Measurements from ENCODE around the gene MRPL52.
"Not testable (repeated sequence)": the region's sequence is repeated elsewhere in the genome, so short reads cannot be mapped to it uniquely, and the experiment has no call there.

The MRPL52 gene

GRCh38 chr14:22846811-22847307, 17.2 kb downstream of the MRPL52 start:
- no peak overlapping the region for H3K27ac ChIP-seq
- no peak for TF ChIP-seq ZFX (IDR thresholded peaks at IDR 0.05)
- TF ChIP-seq, protein P1, sequence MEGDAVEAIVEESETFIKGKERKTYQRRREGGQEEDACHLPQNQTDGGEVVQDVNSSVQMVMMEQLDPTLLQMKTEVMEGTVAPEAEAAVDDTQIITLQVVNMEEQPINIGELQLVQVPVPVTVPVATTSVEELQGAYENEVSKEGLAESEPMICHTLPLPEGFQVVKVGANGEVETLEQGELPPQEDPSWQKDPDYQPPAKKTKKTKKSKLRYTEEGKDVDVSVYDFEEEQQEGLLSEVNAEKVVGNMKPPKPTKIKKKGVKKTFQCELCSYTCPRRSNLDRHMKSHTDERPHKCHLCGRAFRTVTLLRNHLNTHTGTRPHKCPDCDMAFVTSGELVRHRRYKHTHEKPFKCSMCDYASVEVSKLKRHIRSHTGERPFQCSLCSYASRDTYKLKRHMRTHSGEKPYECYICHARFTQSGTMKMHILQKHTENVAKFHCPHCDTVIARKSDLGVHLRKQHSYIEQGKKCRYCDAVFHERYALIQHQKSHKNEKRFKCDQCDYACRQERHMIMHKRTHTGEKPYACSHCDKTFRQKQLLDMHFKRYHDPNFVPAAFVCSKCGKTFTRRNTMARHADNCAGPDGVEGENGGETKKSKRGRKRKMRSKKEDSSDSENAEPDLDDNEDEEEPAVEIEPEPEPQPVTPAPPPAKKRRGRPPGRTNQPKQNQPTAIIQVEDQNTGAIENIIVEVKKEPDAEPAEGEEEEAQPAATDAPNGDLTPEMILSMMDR (conservative IDR thresholded peaks at IDR 0.05), result no peak

DNA sequence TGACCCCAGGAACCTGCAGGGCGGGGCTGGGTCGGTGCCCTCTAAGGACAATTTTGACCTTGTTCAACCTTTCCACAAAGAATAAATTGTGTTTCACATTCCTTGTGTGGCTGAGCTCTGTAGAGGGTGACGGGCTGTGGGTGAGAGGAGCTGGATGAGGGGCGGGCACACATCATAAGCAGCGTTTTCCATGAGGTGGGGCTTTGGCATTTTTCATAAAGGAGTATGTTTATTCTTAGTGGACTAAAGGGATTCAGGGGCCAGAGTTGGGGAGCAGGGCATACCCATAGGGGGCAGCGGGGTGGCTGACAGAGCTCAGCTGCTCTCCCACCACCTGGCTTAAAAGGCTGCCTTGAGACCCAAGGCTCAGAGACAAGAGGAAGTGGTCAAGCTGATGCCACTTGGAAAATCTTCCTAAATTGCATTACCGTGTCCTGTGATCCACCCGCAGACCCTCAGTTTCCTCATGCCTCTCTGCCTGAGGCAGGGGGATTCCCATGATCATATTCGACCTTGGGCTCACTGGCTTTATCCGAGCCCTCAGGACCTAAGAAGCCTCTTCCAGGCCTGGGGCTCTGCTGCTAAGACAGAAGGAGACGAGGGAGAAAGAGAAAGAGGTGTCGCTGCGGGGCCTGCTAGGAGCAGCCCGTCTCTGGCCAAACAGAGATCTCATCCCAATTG, 18.1 kb downstream of the MRPL52 start:
- TF ChIP-seq ZFX (IDR thresholded peaks at IDR 0.05), result no peak
- TF ChIP-seq, protein P1 (conservative IDR thresholded peaks at IDR 0.05), result no peak
- H3K27ac ChIP-seq, result no peak overlapping the region

DNA sequence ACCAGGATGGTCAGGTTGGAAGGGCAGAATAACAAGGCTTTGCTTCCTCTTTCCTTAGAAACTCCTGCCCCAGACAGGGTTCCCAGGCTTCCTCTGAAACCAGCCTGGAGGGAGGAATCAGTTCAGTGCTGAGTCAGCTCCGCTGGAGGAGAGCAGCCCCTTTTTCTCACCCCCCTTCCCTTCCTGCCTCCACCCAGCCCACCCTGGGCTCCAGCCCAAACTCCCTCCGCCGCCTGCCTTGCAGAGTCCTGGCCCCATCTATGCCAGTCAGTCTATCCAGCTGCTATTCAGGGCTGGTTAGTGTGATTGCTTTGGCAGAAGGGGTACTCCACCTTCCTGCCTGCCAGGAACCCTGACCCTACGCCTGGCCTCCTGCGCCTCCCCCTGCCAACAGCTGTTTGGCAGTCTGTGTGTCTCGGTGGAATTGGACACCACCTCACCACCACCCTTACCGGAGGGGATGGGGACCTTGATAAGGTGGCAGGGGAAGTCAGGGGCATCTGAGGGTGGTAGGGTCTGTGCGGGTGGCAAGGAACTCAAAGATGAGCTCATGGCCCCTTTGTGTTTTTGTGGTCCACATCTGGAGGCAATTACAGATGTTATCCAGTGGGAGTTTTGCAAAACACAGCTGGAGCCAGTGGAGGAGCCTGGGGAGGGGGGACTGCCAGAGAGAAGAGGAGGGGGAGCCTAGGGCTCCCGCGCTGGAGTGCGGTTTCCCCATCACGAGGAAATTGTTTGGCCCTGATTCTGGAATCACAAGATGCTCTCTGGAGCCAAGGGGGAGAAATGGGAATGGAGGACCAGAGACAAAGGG, 18.9 kb downstream of the MRPL52 start:
- no peak overlapping the region for H3K27ac ChIP-seq
- TF ChIP-seq ZFX (IDR thresholded peaks at IDR 0.05), result no peak
- TF ChIP-seq, protein P1 (conservative IDR thresholded peaks at IDR 0.05), result no peak

GRCh38 chr14:22849212-22849819, 19.6 kb downstream of the MRPL52 start:
- no peak for TF ChIP-seq ZFX (IDR thresholded peaks at IDR 0.05)
- TF ChIP-seq, protein P1 (conservative IDR thresholded peaks at IDR 0.05), result no peak
- no peak overlapping the region for H3K27ac ChIP-seq

DNA sequence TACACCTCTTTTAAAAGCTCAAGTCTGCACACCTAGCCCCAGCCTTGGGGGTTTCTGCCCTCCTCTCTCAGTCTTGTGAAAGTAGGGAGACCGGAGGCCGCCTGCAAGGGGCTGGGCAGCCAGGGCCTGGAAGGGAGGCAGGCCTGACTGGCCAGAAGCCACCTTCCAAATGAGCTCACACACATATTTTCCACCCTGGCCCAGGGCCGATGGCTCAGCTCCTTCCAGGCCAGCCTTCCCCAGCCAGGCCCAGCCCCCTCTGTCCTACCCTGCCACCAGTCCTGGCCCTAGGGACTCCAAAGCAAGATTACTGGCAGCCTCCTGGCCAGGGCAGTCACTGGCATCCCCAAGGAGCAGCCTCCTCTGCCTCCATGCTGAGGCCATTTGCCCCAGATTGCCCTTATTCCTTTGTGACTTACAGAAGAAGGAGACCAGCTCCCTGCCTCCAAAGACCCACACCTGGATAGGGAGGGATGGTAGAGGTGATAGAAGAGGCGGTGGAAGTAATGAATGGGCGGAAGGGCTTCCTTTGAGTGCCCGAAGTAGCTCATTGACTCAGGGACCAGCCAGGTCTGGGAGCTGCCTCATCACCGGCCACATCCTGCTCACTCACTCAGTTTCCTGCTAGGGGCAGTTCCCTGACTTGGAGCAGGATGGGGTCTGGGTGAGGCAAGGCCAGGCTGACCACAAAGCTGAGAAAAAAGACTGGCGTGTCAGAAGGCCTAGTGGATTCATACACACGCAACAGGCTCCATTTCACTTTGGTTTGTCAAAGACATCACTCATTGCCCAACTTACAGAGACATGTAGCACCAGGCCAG, 21.5 kb downstream of the MRPL52 start:
- no peak overlapping the region for H3K27ac ChIP-seq
- TF ChIP-seq, protein P1 (conservative IDR thresholded peaks at IDR 0.05), result no peak
- TF ChIP-seq ZFX (IDR thresholded peaks at IDR 0.05), result no peak

DNA sequence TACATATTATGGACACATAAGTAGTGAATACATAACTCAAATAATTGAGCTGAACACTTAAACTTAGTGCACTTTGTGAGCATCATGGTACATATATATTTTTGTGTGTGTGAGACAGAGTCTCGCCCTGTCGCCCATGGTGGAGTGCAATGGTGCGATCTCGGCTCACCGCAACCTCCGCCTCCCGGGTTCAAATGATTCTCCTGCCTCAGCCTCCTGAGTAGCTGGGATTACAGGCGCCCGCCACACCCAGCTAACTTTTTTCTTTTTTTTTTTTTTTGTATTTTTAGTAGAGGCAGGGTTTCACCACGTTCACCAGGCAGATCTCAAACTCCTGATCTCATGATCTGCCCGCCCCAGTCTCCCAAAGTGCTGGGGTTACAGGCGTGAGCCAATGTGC, 22.5 kb downstream of the MRPL52 start:
- H3K27ac ChIP-seq, result not testable (repeated sequence)

- TF ChIP-seq ZFX (IDR thresholded peaks at IDR 0.05), result no peak
- TF ChIP-seq, protein P1 (conservative IDR thresholded peaks at IDR 0.05), result no peak
- H3K27ac ChIP-seq, result no peak overlapping the region
Measured at GRCh38 chr14:22852599-22852939, 22.9 kb downstream of the MRPL52 start.
